Activated T-cell treated with anti-CD3 and anti-CD28 coated beads, Interleukin-2, amount 50 U/mL, for 72 hours (primary cell): ENCODE results near the gene ACTL7A. TPM values are rescaled to one million over a fixed set of nuclear protein-coding genes. Genes with fewer than 3 reads are reported as not detected.

ENCODE experiments used
- ATAC-seq, 2 donors: fragments of 150-1000 bp; cut with Tn5 transposase; replicated peaks in 1 of 2; 2 replicates each; pipeline ENCODE4 v1.10.0; 2021; ENCODE audit warnings: moderate library complexity in 2 of 2, mild to moderate bottlenecking in 1 of 2
- DNase-seq, 2 donors: peaks; one replicate each; pipeline ENCODE4 v3.0.0; 2021 to 2022; ENCODE audit warnings: mixed read lengths in 1 of 2
- H3K27ac Mint-ChIP-seq: one replicate; pipeline ENCODE4 v1.8.0; 2022; ENCODE audit warnings: mild to moderate bottlenecking, moderate library complexity, mixed read lengths
- H3K27me3 Mint-ChIP-seq: one replicate; pipeline ENCODE4 v1.8.0; 2022; ENCODE audit warnings: low read depth, mixed read lengths
- H3K36me3 Mint-ChIP-seq, 2 donors: one replicate each; pipeline ENCODE4 v1.8.0; 2022; ENCODE audit warnings: mixed read lengths in 2 of 2, mild to moderate bottlenecking in 1 of 2; ENCODE audit not compliant: insufficient read depth in 2 of 2
- H3K4me1 Mint-ChIP-seq: one replicate; pipeline ENCODE4 v1.8.0; 2022; ENCODE audit warnings: low read depth, mixed read lengths
- H3K4me3 Mint-ChIP-seq, 2 donors: one replicate each; pipeline ENCODE4 v1.8.0; 2022; ENCODE audit warnings: mild to moderate bottlenecking in 2 of 2, mixed read lengths in 2 of 2, moderate library complexity in 2 of 2
- H3K9me3 Mint-ChIP-seq, 2 donors: one replicate each; pipeline ENCODE4 v1.8.0; 2022; ENCODE audit warnings: mixed read lengths in 2 of 2
- total RNA-seq, 2 donors: library from RNA; stranded (reverse); gene quantifications; one replicate each; pipeline ENCODE4 v1.2.3, GENCODE V29; 2022

Gene ACTL7A
- total RNA-seq, 2 donors from 2014 or later: not detected

DNA sequence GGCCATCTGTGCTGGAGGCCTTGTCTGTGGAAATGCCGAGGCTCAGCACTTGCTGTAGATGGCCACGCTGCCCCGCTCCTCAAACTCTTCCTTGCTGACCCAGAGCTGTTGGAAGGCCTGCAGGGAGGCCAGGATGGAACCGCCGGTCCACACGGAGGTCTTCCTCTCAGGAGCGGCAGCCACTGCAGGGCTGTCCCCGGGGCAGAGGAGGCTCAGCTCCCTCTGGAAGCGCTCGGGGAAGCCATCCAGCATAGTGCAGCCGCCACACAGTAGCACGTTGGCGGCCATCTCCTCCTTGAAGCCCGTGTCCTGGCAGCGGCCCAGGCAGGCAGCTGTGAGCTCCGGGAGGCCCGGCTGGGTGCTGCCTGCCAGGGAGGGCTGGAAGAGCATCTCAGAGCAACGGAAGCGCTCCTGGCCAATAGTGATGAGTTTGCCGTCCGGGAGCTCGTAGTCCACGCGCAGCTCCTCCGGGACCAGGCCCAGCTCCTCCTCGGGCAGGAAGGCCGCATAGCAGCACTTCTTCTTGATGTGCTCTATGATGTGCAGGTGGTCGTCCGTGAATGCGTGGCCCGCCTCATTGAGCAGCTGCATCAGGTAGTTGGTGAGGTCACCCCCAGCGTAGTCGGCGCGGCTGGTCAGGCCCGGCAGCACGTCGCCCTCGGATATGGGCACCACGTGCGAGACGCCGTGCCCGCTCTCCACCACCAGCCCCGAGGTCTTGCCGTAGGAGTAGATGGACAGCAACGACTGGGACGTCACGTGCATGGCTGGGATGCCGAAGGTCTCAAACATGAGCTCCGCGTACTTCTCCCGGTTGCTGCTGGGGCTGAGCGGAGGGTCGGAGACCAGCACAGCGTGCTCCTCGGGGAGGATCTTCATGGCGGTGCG lies 7.2 kb upstream of the ACTL7A start:
- Mint-ChIP-seq H3K36me3 (no peaks in the 10 kb centered on the region), H3K27me3 (peaks cover 12% of the 10 kb centered on the region), H3K27ac (no peak overlapping the region), H3K9me3 (no peaks in the 10 kb centered on the region), H3K4me3 (no peak overlapping the region), H3K4me1 (peaks cover 7% of the 10 kb centered on the region)
- DNase-seq (no peak), ATAC-seq (no peak)

- DNase-seq (no peak), ATAC-seq (no peak)
- Mint-ChIP-seq H3K27me3 (peaks cover 12% of the 10 kb centered on the region), H3K4me1 (peaks cover 9% of the 10 kb centered on the region), H3K36me3 (no peaks in the 10 kb centered on the region), H3K4me3 (no peak overlapping the region), H3K9me3 (no peaks in the 10 kb centered on the region), H3K27ac (no peak overlapping the region)
Observed at GRCh38 chr9:108855529-108855886, 6.6 kb upstream of the ACTL7A start.

- Mint-ChIP-seq H3K4me3 (no peak within 1 kb of the TSS), H3K27me3 (peaks cover 12% of the 10 kb centered on the region), H3K4me1 (peaks cover 9% of the 10 kb centered on the region), H3K27ac (no peak within 1 kb of the TSS), H3K9me3 (no peaks in the 10 kb centered on the region), H3K36me3 (no peaks in the 10 kb centered on the region)
- DNase-seq: no peak
- ATAC-seq: no peak
Observed at GRCh38 chr9:108855888-108856287, 6.2 kb upstream of the ACTL7A start, which contains the start of gene ACTL7B. Gene ACTL7B, minus strand, starts transcription at chr9:108855986. Its CDS starts 56 bp downstream, at chr9:108855930.

- no peak overlapping the region for H3K27ac Mint-ChIP-seq
- peaks cover 5% of the 10 kb centered on the region for H3K27me3 Mint-ChIP-seq
- ATAC-seq (no peak), DNase-seq (no peak)
- H3K9me3 Mint-ChIP-seq: no peaks in the 10 kb centered on the region
- peaks cover 9% of the 10 kb centered on the region for H3K4me1 Mint-ChIP-seq
- no peak overlapping the region for H3K4me3 Mint-ChIP-seq
- H3K36me3 Mint-ChIP-seq: no peaks in the 10 kb centered on the region
Observed at GRCh38 chr9:108857572-108857971, 4.5 kb upstream of the ACTL7A start.

DNA sequence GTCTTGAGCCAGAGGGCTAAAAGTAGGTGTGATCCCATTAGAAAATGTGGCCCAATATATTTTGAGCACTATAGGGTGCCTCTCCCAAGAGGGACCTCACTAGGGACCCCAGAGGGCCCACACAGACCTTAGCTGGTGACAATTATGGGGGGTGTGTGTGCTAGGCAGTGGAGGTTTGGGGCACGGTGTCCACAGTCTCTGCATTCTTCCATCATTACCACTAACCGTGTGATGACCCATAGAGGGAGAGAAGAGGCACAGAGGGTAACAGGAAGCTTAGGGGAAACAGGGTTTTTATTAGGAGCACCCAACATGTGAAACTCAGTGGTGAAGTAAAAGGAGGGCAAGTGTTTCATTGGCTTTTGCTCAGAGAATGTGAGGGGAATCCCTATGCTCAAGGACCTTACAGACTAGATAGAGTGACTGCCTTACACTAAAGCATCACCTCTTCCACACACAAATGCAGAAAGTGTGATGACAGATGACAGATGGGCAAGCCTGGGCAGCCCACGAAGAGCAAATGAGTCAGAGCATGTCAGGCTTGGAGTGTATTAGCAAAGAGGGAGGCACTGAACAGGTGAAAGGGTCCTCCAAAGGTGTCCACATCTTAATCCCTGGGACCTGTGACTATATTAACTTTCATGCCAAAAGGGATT lies 2.5 kb upstream of the ACTL7A start:
- no peaks in the 10 kb centered on the region for H3K36me3 Mint-ChIP-seq
- peaks cover 9% of the 10 kb centered on the region for H3K4me1 Mint-ChIP-seq
- no peak overlapping the region for H3K27ac Mint-ChIP-seq
- H3K27me3 Mint-ChIP-seq: peaks cover 5% of the 10 kb centered on the region
- no peak overlapping the region for H3K4me3 Mint-ChIP-seq
- H3K9me3 Mint-ChIP-seq: no peaks in the 10 kb centered on the region
- DNase-seq (peak; percentile 5 to 17), ATAC-seq (peak; percentile 87 to 90)

DNA sequence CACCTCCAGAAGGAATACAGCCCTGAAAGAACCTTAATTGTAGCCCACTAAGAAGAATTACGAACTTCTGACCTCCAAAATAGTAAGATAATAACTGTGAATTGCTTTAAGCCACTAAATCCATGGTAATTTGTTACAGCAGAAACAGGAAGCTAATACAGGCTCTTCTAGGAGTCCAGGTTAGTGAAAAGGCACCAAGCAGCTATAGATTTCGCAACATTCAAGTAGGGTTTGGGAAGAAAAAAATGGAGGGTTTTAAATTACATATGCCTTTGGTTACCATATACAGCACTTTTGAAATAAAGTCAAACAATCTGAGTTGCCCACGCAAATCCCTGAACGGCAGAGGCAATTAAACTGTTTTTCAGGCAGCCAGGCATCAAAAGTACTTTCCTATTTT lies 1.7 kb upstream of the ACTL7A start:
- H3K36me3 Mint-ChIP-seq: no peaks in the 10 kb centered on the region
- no peak overlapping the region for H3K27ac Mint-ChIP-seq
- peaks cover 9% of the 10 kb centered on the region for H3K4me1 Mint-ChIP-seq
- no peak for ATAC-seq
- DNase-seq: no peak
- peaks cover 5% of the 10 kb centered on the region for H3K27me3 Mint-ChIP-seq
- no peak overlapping the region for H3K4me3 Mint-ChIP-seq
- H3K9me3 Mint-ChIP-seq: no peaks in the 10 kb centered on the region

GRCh38 chr9:108860764-108861163 lies 1.3 kb upstream of the ACTL7A start:
- ATAC-seq: no peak
- H3K27ac Mint-ChIP-seq: no peak overlapping the region
- H3K36me3 Mint-ChIP-seq: no peaks in the 10 kb centered on the region

GRCh38 chr9:108861464-108861863 lies 602 bp upstream of the ACTL7A start:
- Mint-ChIP-seq H3K9me3 (no peaks in the 10 kb centered on the region), H3K27me3 (peaks cover 5% of the 10 kb centered on the region), H3K4me3 (no peak overlapping the region), H3K27ac (no peak overlapping the region), H3K36me3 (no peaks in the 10 kb centered on the region), H3K4me1 (peaks cover 9% of the 10 kb centered on the region)
- no peak for DNase-seq
- ATAC-seq: no peak

More at GRCh38 chr9:108860764-108861163, 1.3 kb upstream of the ACTL7A start:
- H3K9me3 Mint-ChIP-seq: no peaks in the 10 kb centered on the region
- peaks cover 9% of the 10 kb centered on the region for H3K4me1 Mint-ChIP-seq
- peaks cover 5% of the 10 kb centered on the region for H3K27me3 Mint-ChIP-seq
- no peak for DNase-seq
- H3K4me3 Mint-ChIP-seq: no peak overlapping the region

DNA sequence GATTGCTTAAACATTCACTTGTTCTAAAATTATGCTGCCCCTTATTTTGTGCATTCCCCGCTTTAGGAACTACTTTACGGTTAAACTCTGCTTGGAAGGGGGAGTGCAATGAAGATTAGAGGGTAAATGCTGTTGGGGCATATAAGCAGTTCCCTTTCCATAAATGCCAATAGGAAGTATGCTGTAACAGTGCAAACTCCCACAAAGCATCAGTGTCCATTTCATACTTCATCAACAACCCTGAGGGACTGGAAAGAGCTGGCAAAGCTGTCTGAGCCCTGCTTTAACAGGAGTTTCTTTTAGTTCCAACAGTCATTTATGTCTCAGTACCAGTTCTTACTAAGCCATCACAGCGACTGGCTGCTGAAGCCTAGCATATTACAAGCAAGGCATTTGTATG lies 1.8 kb downstream of the ACTL7A start:
- no peaks in the 10 kb centered on the region for H3K27me3 Mint-ChIP-seq
- H3K4me3 Mint-ChIP-seq: no peak overlapping the region
- ATAC-seq: no peak
- no peak for DNase-seq
- peaks cover 9% of the 10 kb centered on the region for H3K4me1 Mint-ChIP-seq
- H3K9me3 Mint-ChIP-seq: no peaks in the 10 kb centered on the region
- peaks cover 0 to 2% of the 10 kb centered on the region in 2 donors for H3K36me3 Mint-ChIP-seq
- no peak overlapping the region for H3K27ac Mint-ChIP-seq

DNA sequence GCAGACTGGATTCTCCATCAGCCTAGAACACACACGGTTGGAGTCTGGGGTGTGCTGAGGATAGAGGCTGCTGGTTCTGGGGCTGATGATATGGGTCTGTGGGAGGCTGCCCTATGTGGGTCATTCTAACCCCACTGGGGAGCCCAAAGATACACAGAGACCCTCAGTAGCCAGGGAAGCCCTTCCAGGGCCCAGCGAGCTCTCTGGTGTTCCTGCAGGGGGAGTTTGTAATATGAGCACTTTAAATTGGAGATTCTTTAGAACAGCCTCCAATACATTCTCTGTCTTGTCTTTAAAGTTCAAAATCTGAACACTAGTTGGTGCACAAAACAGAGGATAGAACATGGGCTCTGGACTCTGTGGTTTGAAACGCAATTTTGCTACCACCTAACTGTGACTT lies 2.4 kb downstream of the ACTL7A start:
- Mint-ChIP-seq H3K36me3 (peaks cover 0 to 4% of the 10 kb centered on the region in 2 donors), H3K4me3 (no peak overlapping the region), H3K9me3 (no peaks in the 10 kb centered on the region), H3K4me1 (peaks cover 6% of the 10 kb centered on the region), H3K27me3 (no peaks in the 10 kb centered on the region), H3K27ac (no peak overlapping the region)
- ATAC-seq (no peak), DNase-seq (no peak)

GRCh38 chr9:108865037-108865436 lies 3.0 kb downstream of the ACTL7A start:
- Mint-ChIP-seq H3K4me3 (no peak overlapping the region), H3K27ac (no peak overlapping the region), H3K36me3 (peaks cover 0 to 4% of the 10 kb centered on the region in 2 donors), H3K4me1 (peaks cover under 1% of the 10 kb centered on the region), H3K27me3 (no peaks in the 10 kb centered on the region), H3K9me3 (no peaks in the 10 kb centered on the region)
- ATAC-seq (no peak), DNase-seq (no peak)

DNA sequence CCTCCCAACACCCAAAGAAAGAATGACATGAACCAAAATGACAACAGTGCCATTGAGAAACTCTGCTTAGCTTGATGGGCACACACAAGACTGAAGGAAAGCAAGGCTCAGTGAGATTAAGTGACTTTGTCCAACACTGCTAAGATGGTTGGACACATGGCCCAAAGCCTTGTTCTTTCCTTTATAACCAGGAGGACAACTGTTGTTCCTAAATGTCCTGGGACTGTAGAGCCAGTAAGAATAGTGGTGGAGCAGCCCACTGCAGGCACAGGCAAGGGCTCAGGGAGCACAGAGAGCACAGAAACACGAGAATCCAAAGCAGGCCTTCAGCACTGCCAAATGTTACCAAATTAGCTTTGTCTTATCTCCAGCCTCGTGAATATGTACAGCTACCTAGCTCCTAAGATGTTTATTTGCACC lies 3.9 kb downstream of the ACTL7A start:
- Mint-ChIP-seq H3K4me1 (no peaks in the 10 kb centered on the region), H3K4me3 (no peak overlapping the region), H3K9me3 (no peaks in the 10 kb centered on the region), H3K36me3 (peaks cover 0 to 6% of the 10 kb centered on the region in 2 donors), H3K27me3 (no peaks in the 10 kb centered on the region), H3K27ac (no peak overlapping the region)
- ATAC-seq (no peak), DNase-seq (no peak)

DNA sequence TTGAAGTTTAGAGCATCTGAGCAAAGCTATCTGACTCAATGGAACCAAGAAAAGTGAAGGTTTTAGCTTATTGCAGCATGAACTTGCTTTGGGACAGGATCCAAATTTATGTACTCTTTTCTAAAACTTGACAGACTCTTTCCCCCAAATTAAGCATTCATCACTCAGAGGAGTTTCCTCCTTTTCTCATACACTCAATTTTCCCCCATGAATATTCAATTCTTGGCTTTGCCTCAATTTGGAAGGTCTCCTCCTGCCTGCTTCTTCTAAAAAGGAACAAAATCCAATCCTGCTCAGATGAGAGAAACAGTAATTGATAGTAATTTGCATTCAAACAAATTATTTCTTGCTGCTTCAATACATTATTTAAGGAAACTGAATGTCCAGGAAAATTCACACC lies 5.0 kb downstream of the ACTL7A start:
- Mint-ChIP-seq H3K4me1 (no peaks in the 10 kb centered on the region), H3K4me3 (no peak overlapping the region), H3K9me3 (no peaks in the 10 kb centered on the region), H3K27ac (no peak overlapping the region), H3K36me3 (peaks cover 4 to 13% of the 10 kb centered on the region in 2 donors), H3K27me3 (no peaks in the 10 kb centered on the region)
- ATAC-seq (no peak), DNase-seq (no peak)
